GM21723 (cell line): ENCODE measurements around the gene MRPL34.

ENCODE experiments used
- ATAC-seq: cut with Tn5 transposase; IDR thresholded peaks from one replicate; pipeline ENCODE4 v1.9.1; 2021; ENCODE audit warnings: mild to moderate bottlenecking, moderate library complexity; ENCODE audit not compliant: unreplicated experiment

MRPL34 gene

GRCh38 chr19:17340302-17340870, 34.7 kb downstream of the MRPL34 start:
- no peak for ATAC-seq

GRCh38 chr19:17340871-17341357, 35.2 kb downstream of the MRPL34 start:
- ATAC-seq = no peak

GRCh38 chr19:17341386-17341785, 35.7 kb downstream of the MRPL34 start:
- no peak for ATAC-seq

- ATAC-seq = no peak
These were observed 36.2 kb downstream of the MRPL34 start for GRCh38 chr19:17341845-17342244.

GRCh38 chr19:17346109-17346671, 40.5 kb downstream of the MRPL34 start:
- ATAC-seq = peak; percentile 55

- ATAC-seq = no peak
These were observed 41.7 kb downstream of the MRPL34 start for GRCh38 chr19:17347361-17347760.

GRCh38 chr19:17347877-17348276, 42.2 kb downstream of the MRPL34 start:
- no peak for ATAC-seq

GRCh38 chr19:17348700-17349099, 43.0 kb downstream of the MRPL34 start:
- no peak for ATAC-seq

GRCh38 chr19:17351815-17352435, 46.3 kb downstream of the MRPL34 start:
- ATAC-seq = no peak

- no peak for ATAC-seq
These were observed 47.1 kb downstream of the MRPL34 start for GRCh38 chr19:17352608-17353280.

- ATAC-seq = no peak
These were observed 47.7 kb downstream of the MRPL34 start for GRCh38 chr19:17353386-17353785.
